ENCODE data around the gene VPS25. TPM values are rescaled to one million over a fixed set of nuclear protein-coding genes. Genes with fewer than 3 reads are reported as not detected.

VPS25 gene
- total and polyA plus RNA-seq, 8 donors = 4.1 to 79.6 (median 46.5) TPM

GRCh38 chr17:42797067-42798007, 24.1 kb downstream of the VPS25 start:
- peak; percentile 56 to 69 for DNase-seq
- Histone ChIP-seq H3K36me3 (peaks cover 0 to 28% (median 17%) of the 10 kb centered on the region in 4 donors), H3K4me3 (peak overlapping the region; percentile 73 to 96 (median 84)), H3K27me3 (no peaks in the 10 kb centered on the region), H3K9me3 (no peaks in the 10 kb centered on the region), H3K4me1 (peaks cover 14 to 38% (median 27%) of the 10 kb centered on the region in 4 donors), H3K27ac (peak overlapping the region; percentile 87 to 91 (median 89))
- intact Hi-C loops (cut with DNase I; ENCODE audit: low total_unique reads) = no loop called here
- 31 to 66% (median 36%) methylated on average over 10 of the region's 10 CpGs for WGBS, 5 donors
- TF ChIP-seq POLR2A (IDR thresholded peaks at IDR 0.05) (peak in 1 of 4 donors; percentile 44), POLR2AphosphoS5 (IDR thresholded peaks at IDR 0.05) (peak in 2 of 3 donors; percentile 41 to 88), EP300 (IDR thresholded peaks at IDR 0.05) (no peak), CTCF (IDR thresholded peaks at IDR 0.05) (no peak)

GRCh38 chr17:42798011-42798382, 24.7 kb downstream of the VPS25 start:
- Histone ChIP-seq H3K27ac (peak overlapping the region; percentile 87 to 91 (median 89)), H3K36me3 (peaks cover 0 to 28% (median 17%) of the 10 kb centered on the region in 4 donors), H3K4me3 (peak overlapping the region; percentile 73 to 96 (median 84)), H3K27me3 (no peaks in the 10 kb centered on the region), H3K9me3 (no peaks in the 10 kb centered on the region), H3K4me1 (peaks cover 14 to 45% (median 29%) of the 10 kb centered on the region in 4 donors)
- 7 to 25% (median 11%) methylated on average over 10 of the region's 10 CpGs for WGBS, 5 donors
- no peak for DNase-seq
- intact Hi-C loops (cut with DNase I; ENCODE audit: low total_unique reads) = no loop called here
- TF ChIP-seq POLR2A (IDR thresholded peaks at IDR 0.05) (no peak), POLR2AphosphoS5 (IDR thresholded peaks at IDR 0.05) (no peak), CTCF (IDR thresholded peaks at IDR 0.05) (no peak), EP300 (IDR thresholded peaks at IDR 0.05) (no peak)

- no peak for TF ChIP-seq EP300 (IDR thresholded peaks at IDR 0.05)
- peak; percentile 51 to 91 (median 79) for TF ChIP-seq POLR2AphosphoS5 (IDR thresholded peaks at IDR 0.05)
- WGBS, 5 donors = 21 to 26% (median 23%) methylated on average over 53 to 66 of the region's 66 CpGs
- H3K27ac ChIP-seq = peak within 1 kb of the TSS; percentile 87 to 91 (median 89)
- DNase-seq = peak; percentile 88 to 96
- H3K4me3 ChIP-seq = peak within 1 kb of the TSS; percentile 73 to 96 (median 84)
- H3K4me1 ChIP-seq = peaks cover 18 to 51% (median 36%) of the 10 kb centered on the region in 4 donors
- intact Hi-C loops (cut with DNase I; ENCODE audit: low total_unique reads) = no loop called here
- peaks cover 0 to 28% (median 17%) of the 10 kb centered on the region in 4 donors for H3K36me3 ChIP-seq
- no peaks in the 10 kb centered on the region for H3K27me3 ChIP-seq
- H3K9me3 ChIP-seq = no peaks in the 10 kb centered on the region
These were observed 25.4 kb downstream of the VPS25 start, which contains the start of the genes CNTD1 and COA3 for GRCh38 chr17:42798383-42799380. TSS of gene CNTD1 (plus strand) at chr17:42798861. CDS start at chr17:42799068, 207 bp downstream. TSS of gene COA3 (minus strand) at chr17:42798704. CDS start at chr17:42798681, 23 bp downstream.

GRCh38 chr17:42803074-42803883, 30.0 kb downstream of the VPS25 start:
- TF ChIP-seq EP300 (IDR thresholded peaks at IDR 0.05) = no peak
- no peak for TF ChIP-seq CTCF (IDR thresholded peaks at IDR 0.05)
- TF ChIP-seq POLR2AphosphoS5 (IDR thresholded peaks at IDR 0.05) = no peak
- no peak for TF ChIP-seq POLR2A (IDR thresholded peaks at IDR 0.05)
- no peaks in the 10 kb centered on the region for H3K36me3 ChIP-seq
- H3K27me3 ChIP-seq = no peaks in the 10 kb centered on the region
- H3K4me1 ChIP-seq = peaks cover 13 to 55% (median 32%) of the 10 kb centered on the region in 4 donors
- 24 to 45% (median 30%) methylated on average over 2 of the region's 2 CpGs for WGBS, 5 donors
- intact Hi-C loops (cut with DNase I; ENCODE audit: low total_unique reads) = no loop called here
- H3K27ac ChIP-seq = peak overlapping the region; percentile 79 to 91 (median 82)
- H3K9me3 ChIP-seq = no peaks in the 10 kb centered on the region
- no peak for DNase-seq
- no peak overlapping the region for H3K4me3 ChIP-seq
